Activated gamma-delta T cell treated with anti-CD3 and anti-CD28 coated beads, Interleukin-2, amount 50 U/mL, for 16 hours (primary cell): ENCODE data around the gene BBIP1.
"Not testable (repeated sequence)": the region's sequence is repeated elsewhere in the genome, so short reads cannot be mapped to it uniquely, and the experiment has no call there.

Experiments
- DNase-seq: peaks from one replicate; pipeline ENCODE4 v3.0.0-alpha.2; 2020; ENCODE audit warnings: low read depth

BBIP1 gene

DNA sequence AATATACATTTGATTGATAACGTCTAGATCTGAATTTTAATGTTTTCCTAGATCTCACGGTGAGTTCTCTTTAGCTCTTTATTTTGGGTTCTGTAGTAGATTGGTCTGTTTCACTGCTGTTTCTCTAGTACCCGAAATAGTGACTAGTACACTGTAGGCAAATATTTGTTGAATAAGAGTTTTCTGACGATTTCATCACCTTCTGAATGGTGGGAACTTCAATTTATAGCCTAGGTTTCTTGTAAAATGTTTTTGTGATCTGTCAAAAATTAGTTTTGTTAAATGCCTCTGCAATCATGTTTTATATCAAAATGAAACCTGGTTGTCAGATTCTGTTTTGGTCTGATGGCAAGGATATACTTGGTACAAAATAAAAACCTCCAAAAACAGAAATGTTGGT, 37.1 kb downstream of the BBIP1 start:
- DNase-seq = no peak

DNA sequence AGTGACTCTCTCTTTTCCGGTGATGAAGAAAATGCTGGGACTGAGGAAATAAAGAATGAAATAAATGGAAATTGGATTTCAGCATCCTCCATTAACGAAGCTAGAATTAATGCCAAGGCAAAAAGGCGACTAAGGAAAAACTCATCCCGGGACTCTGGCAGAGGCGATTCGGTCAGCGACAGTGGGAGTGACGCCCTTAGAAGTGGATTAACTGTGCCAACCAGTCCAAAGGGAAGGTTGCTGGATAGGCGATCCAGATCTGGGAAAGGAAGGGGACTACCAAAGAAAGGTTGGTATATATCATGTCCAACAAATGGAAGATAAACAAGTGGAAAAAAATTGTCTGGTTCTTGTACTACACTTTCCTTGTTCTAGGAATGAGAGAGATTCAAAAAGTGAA, 37.7 kb downstream of the BBIP1 start:
- no peak for DNase-seq

DNA sequence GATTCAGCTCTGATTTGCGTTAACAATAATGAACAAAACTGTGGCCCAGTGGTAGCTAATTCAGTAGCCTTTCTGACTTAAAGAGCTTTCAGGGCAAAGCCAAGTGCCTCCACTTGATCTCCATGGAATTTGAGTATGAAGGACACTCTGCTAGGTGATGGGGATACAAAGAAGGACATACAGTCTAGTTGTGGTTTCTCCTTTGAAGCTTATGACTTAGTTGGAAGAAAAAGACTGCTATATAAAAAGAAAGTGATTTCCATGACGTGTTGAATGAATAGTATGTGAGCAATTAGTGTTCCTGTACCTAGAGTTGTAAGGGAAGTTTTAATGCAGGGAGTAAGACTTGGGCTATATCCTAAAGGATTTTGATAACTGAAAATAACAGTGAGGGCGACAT, 39.0 kb downstream of the BBIP1 start:
- no peak for DNase-seq

DNA sequence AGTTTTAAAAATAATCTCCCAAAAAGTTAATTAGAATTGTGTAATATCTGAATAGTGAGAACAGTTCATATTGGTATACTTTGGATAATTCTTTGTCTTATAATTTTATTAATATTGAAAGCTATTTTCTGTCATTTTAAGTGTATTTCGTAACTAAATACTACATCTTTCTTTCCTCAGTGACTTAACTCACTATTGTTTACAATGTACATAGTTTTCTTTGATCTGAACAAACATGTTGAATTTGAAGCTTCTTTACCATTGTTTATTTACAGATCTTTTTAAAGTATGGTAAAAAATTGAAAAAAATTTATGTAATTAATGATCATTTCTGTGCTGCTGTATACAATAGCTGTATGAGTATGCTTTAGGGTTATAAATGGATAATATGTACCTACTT, 42.2 kb downstream of the BBIP1 start:
- no peak for DNase-seq

- DNase-seq = no peak
Observed at GRCh38 chr10:110876000-110876399, 43.0 kb downstream of the BBIP1 start.

GRCh38 chr10:110873951-110874350, 45.0 kb downstream of the BBIP1 start:
- no peak for DNase-seq

DNA sequence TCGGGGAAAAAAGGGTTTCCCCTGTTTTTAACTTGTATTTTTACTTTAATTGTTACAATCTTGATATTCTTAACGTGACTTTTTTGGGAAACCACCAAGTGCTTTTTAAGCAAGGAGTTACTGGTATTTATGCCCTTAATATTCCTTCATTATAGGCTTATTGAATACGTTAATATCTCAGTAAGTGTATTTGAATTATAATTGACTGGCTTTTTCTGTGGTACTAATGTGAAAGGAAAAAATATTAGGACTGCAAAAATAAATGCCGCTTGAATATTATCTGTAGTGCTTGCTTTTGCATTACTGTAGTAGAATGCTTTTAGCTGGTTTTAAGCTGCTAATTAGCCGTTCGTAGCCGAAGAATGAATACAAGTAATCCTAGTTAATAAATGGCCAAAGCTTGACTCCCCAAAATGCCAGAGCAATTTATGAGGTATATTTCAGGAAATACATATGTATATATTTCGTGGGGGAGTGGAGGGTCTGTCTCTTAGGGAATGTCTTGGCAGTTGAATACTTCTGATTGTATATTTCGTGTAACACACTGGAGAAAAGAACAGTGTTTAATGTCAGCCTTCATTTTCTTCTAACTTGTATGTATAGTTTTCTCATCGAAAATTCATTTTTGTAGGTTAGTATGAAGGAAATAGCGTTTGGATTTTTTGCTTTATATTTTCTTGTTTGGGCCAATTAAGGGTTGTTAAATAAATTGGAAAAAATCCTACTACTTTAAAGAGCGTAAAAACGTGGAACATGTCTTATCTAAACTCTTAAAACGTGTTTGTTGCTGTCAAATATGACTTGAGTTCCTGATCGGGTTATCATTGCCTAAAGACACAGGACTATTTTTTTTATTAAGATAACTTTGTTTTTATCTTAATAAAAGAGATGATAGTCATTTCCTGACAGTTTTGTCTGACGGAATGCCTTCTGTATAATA, 45.7 kb downstream of the BBIP1 start:
- DNase-seq = no peak

DNA sequence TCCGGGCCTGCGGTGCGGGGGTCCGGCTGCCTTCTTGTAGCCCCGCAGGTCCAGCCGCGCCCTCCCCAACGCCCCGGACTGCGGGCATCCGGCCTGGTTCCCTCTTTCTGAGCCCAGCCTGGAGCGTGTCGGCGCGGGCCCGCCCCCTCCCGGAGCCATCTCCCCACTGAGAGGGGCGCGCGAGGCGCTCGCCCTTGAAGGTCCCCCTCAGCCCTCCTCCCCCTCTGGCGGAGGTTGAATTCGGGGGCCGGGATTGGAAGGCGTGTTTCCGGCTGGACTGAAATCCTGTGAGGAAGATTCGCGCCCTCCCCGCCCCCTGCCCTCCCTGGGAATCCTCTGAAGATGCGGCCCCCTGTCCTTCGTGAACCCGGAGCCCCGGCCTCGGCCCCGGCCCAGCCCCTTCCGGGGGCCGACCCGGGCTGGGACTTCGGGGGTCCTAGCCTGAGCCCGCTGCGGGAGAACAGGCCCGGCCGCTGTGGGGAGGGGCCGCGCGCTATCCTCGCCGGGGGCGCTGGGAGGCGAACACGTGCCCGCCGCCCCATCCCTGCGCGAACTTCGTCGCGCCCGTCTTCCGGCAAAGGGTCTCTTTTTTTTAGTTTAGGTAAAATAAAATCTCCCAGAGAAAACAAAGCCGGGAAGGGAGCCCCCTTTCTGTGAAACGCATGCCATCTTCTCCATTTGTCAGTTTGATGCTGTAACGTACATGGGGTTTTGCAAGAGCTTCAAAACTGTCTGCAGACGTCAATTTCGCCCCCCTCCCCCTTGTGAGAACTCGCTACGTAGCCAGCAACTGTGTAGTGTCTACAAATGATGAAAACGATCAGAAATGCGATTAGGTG, 46.6 kb downstream of the BBIP1 start:
- peak; percentile 71 for DNase-seq

- peak; percentile 92 for DNase-seq
Observed at GRCh38 chr10:110871298-110872084, 47.5 kb downstream of the BBIP1 start, which contains the start of gene PDCD4. TSS of gene PDCD4 (plus strand) at chr10:110871928. CDS start at chr10:110876028, 4,100 bp downstream.

DNA sequence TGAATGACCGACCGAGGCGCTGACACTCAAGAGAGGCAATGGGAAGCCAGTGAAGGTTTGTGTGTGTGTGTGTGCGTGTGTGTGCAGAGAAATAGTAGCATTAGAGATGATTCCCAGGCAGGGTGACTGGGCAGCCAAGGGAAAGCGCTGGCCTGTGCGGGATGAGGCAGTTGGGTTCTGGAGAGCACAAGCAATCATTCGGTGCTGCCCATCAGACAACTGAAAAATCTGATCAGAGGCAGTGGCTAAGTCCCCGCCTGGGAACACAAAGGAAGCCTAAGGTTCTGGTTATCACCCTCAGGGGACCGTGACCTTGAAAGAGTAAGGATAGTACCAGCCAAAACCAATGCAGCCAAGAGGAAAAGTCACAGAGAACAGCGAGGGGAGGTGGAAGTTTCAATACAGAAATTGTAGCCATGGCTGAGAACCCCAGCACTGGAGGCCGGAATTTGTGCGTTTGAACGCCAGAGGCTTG, 48.1 kb downstream of the BBIP1 start:
- DNase-seq = no peak

- peak; percentile 33 for DNase-seq
Observed at GRCh38 chr10:110868981-110869380, 50.0 kb downstream of the BBIP1 start.

DNA sequence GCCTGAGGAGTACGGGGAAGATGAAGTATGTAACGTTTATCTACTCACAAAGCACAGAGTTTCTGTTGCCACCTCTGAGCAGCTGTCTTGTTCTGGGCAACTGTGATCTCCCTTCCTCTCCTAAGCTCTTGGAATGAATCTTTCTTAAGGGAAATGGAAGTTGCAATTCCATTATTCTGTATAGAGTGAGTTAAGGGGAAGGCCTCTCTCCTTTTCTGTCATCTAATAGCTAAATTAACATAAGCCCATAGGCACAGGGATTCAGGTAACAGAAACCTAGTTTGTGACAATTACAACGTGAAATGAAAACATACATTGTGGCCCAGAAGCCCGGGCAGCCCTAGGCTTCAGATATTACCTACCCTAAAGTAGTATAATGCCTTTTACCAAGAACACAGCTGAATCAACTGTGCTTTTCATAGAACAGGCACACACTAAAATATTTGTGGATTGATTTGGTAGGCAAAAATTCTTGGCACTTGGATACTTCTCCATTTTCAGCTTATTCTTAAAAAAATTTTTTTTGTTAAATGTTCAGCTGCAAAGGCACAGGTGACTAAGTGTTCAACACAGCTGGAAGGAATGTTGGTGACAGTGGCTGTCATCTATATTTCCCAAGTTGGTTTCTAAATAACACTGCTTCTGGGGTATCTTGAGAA, 51.0 kb downstream of the BBIP1 start:
- no peak for DNase-seq

DNA sequence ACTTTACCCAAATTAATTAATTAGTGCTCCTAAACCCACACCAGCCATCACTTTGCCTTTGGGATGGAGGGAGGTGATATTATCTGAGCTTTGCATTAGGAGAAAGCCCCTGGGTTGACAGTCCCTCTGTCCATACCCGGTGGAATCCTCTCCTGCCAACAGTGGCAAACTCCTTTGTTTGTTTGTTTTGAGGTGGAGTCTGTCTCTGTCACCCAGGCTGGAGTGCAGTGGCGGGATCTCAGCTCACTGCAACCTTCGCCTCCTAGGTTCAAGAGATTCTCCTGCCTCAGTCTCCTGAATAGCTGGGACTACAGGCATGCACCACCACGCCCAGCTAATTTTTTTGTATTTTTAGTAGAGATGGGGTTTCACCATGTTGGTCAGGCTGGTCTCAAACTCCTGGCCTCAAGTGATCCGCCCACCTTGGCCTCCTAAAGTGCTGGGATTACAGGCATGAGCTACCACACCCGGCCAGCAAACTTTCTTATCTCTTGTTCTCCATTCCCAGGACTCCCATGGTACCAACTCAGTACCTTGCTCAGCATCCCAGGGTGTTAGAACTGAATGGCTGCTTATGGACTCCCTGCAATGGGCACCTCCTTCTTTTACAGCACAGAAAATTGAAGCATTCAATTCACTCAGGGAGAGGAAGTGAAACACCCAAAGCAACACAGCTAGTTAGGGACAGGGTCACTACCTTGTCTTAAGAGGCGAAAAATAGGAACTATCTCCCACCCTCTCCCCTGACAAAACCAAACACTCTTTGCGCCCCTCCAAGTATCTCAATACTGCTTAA, 51.8 kb downstream of the BBIP1 start:
- DNase-seq = not testable (repeated sequence)

DNA sequence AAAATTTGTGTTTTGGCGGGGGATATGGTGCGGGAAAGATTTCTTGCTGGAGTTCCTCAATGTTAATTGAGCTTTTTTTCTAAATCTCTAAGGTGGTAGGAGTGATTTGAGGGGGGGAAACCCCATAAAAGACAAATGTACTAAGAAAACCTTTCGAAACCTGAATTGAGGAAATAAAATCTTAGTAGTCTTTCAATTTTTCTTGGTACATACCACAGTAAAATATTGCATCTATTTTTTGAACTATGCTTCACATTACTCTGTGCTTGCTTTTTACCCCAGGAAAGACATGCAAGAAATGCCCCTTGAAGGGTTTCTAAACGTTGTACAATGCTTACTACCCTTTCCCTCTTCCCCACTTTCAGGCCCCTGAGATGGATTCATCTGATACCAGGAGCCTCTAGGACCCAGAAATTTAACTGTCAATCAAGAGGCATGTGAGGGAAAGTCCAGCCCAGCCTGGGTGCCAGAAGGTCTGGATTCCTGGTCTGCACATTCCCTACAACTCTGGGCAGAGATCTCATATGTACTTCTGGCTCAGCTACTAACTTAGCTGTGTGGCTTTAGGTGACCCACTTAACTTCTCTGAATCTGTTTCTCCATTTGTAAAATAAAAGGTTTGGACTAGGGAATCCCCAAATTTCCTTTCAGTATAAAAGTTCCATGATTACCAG, 53.0 kb downstream of the BBIP1 start:
- no peak for DNase-seq

DNA sequence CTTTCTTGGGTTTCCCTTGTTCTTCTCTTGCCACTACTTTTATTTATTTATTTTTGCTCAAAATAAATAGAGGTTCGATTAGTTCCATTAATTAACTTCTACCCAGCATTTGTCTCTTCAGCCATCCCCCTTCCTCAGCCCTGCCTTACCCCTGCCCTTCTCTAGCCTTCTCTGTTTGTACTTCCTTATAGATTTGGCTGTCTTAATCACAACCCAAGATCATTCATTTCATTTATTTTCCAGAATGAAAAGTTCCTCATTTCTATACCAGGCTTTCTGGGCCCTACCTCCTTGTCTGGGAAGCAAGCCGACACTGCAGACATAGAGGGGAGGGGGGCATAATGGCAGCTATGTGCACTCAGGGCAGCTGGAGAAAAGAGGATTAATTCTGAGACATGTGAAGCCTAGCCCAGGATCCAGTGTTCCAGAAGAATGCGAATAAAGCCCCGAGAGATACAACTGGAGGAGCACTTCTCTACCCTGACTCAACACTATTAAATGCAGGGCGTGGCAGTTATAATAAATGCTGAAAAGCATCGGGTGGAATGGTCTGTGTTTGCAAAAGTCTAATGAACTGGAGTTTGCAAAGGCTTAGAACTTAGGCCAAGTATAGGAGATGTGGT, 53.7 kb downstream of the BBIP1 start:
- no peak for DNase-seq

GRCh38 chr10:110864662-110865140, 54.3 kb downstream of the BBIP1 start:
- DNase-seq = peak; percentile 38

DNA sequence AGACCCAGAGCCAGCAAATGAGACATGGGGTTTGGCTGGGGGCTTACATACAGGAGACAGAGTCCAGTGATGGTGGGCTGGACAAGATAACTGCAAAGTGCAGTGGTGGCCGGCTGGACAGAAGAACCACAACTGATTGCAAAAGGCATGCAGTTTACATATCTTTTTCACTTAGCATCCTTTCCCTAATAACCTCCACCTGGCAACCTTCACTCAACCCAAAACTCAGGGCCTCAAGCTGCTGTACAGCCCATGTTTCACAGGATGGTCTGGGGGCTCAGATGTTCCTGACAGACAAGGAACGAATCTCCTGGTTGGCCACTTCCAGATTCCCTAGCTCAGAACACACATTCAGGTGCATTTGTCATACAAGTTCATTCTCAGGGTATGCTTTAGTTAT, 55.0 kb downstream of the BBIP1 start:
- DNase-seq = no peak

- no peak for DNase-seq
Observed at GRCh38 chr10:110863361-110863760, 55.6 kb downstream of the BBIP1 start.

- DNase-seq = no peak
Observed at GRCh38 chr10:110862961-110863360, 56.0 kb downstream of the BBIP1 start.
